Cerebellar nuclear complex (tissue), 1 donor: ENCODE data around the gene GINS1.

Experiments used
- DNase-seq, 2 experiments: peaks; one replicate each; lab custom pipeline; 2025; lab: John Stamatoyannopoulos, UW

GINS1 gene

GRCh38 chr20:25476106-25477013 lies 68.9 kb downstream of the GINS1 start:
- no peak for DNase-seq

- DNase-seq, result no peak
These were observed 69.8 kb downstream of the GINS1 start for GRCh38 chr20:25477014-25477882.

- peak in 1 of 2 experiments; percentile 20 for DNase-seq
These were observed 71.6 kb downstream of the GINS1 start for GRCh38 chr20:25478889-25479568.

- no peak for DNase-seq
These were observed 72.2 kb downstream of the GINS1 start for GRCh38 chr20:25479638-25480037.

GRCh38 chr20:25480156-25480555 lies 72.7 kb downstream of the GINS1 start:
- DNase-seq, result peak in 1 of 2 experiments; percentile 9

GRCh38 chr20:25480797-25481196 lies 73.3 kb downstream of the GINS1 start:
- DNase-seq, result no peak

- no peak for DNase-seq
These were observed 73.9 kb downstream of the GINS1 start for GRCh38 chr20:25481235-25481917.

- no peak for DNase-seq
These were observed 74.4 kb downstream of the GINS1 start for GRCh38 chr20:25481918-25482253.

- DNase-seq, result no peak
These were observed 76.1 kb downstream of the GINS1 start for GRCh38 chr20:25483431-25484132.

GRCh38 chr20:25484224-25484846 lies 76.9 kb downstream of the GINS1 start:
- peak; percentile 61 to 86 for DNase-seq

GRCh38 chr20:25484911-25485511 lies 77.5 kb downstream of the GINS1 start:
- DNase-seq, result peak in 1 of 2 experiments; percentile 9

- no peak for DNase-seq
These were observed 78.4 kb downstream of the GINS1 start for GRCh38 chr20:25485872-25486271.

GRCh38 chr20:25486377-25486776 lies 78.9 kb downstream of the GINS1 start:
- no peak for DNase-seq

GRCh38 chr20:25487306-25487705 lies 79.8 kb downstream of the GINS1 start:
- no peak for DNase-seq

GRCh38 chr20:25487975-25488374 lies 80.5 kb downstream of the GINS1 start:
- DNase-seq, result no peak

- no peak for DNase-seq
These were observed 81.9 kb downstream of the GINS1 start for GRCh38 chr20:25489221-25489871.

GRCh38 chr20:25490656-25491445 lies 83.4 kb downstream of the GINS1 start:
- no peak for DNase-seq

GRCh38 chr20:25491446-25492038 lies 84.1 kb downstream of the GINS1 start:
- DNase-seq, result no peak
